OCI-LY3 (cell line): ENCODE measurements around the gene PPP5C.

ENCODE experiments used
- H2AFZ ChIP-seq: fragments of 200-600, 300-600 bp; shearing (Covaris generic); 2 replicates; pipeline ENCODE4 v1.6.0; 2014; ENCODE audit warnings: antibody characterized with exemption, low read depth, low read length
- H3K27ac ChIP-seq: fragments of 200-600, 300-600 bp; sonication (generic); 2 replicates; pipeline ENCODE4 v1.5.1; 2014; ENCODE audit warnings: mild to moderate bottlenecking, low read length, moderate library complexity, mixed read lengths
- H3K27me3 ChIP-seq: fragments of 200-600, 300-600 bp; sonication (generic); 2 replicates; pipeline ENCODE4 v1.6.1; 2014; ENCODE audit warnings: low read depth, low read length, mixed read lengths
- H3K36me3 ChIP-seq: fragments of 200-600, 300-600 bp; sonication (generic); replicated peaks from 2 replicates; pipeline ENCODE3; 2014; ENCODE audit warnings: low read depth, low read length, mixed read lengths
- H3K4me1 ChIP-seq: fragments of 300-600, 200-600 bp; sonication (generic); 2 replicates; pipeline ENCODE4 v1.6.1; 2014; ENCODE audit warnings: low read length, mixed read lengths
- H3K4me2 ChIP-seq: fragments of 200-600, 300-600 bp; sonication (generic); 2 replicates; pipeline ENCODE4 v1.6.1; 2014; ENCODE audit warnings: low read length, mixed read lengths
- H3K4me3 ChIP-seq: fragments of 300-600, 200-600 bp; sonication (generic); 2 replicates; pipeline ENCODE4 v1.5.1; 2014; ENCODE audit warnings: antibody characterized with exemption, mild to moderate bottlenecking, low read length, moderate library complexity
- H3K79me2 ChIP-seq: fragments of 300-600, 200-600 bp; shearing (Covaris generic); 2 replicates; pipeline ENCODE4 v1.6.1; 2014; ENCODE audit warnings: mild to moderate bottlenecking, low read length, mixed read lengths
- H3K9ac ChIP-seq: fragments of 300-600, 200-600 bp; shearing (Covaris generic); 2 replicates; pipeline ENCODE4 v1.6.0; 2014; ENCODE audit warnings: mild to moderate bottlenecking, low read length, moderate library complexity
- H3K9me3 ChIP-seq: fragments of 200-600, 300-600 bp; shearing (Covaris generic); 2 replicates; pipeline ENCODE4 v1.6.1; 2014; ENCODE audit warnings: low read length, mixed read lengths; ENCODE audit not compliant: insufficient read depth
- H4K20me1 ChIP-seq: fragments of 200-600, 300-600 bp; sonication (generic); 2 replicates; pipeline ENCODE4 v1.6.1; 2016; ENCODE audit warnings: low read length, mixed read lengths; ENCODE audit not compliant: insufficient read depth
- CTCF ChIP-seq: fragments of 200-600, 300-600 bp; sonication (generic); IDR thresholded peaks from 2 replicates; pipeline ENCODE4 v1.5.1; 2014; ENCODE audit warnings: antibody characterized with exemption, low read length, low read depth
- EZH2phosphoT487 ChIP-seq: fragments of 200-600 bp; shearing (Covaris generic); IDR thresholded peaks from 2 replicates; pipeline ENCODE4 v1.6.1; 2018; ENCODE audit warnings: antibody characterized with exemption, mixed run types, low read depth

PPP5C gene

GRCh38 chr19:46349311-46349993 is 2.6 kb downstream of the PPP5C start:
- Histone ChIP-seq H3K4me2 (peak overlapping the region; percentile 90), H3K9ac (peak overlapping the region; percentile 47; the same call in 1 of the 2 replicates), H3K4me3 (peak overlapping the region; percentile 66), H4K20me1 (no peaks in the 10 kb centered on the region; the same call in 1 of the 2 replicates), H3K36me3 (peaks cover 35% of the 10 kb centered on the region), H3K79me2 (peaks cover 73% of the 10 kb centered on the region), H3K27me3 (no peaks in the 10 kb centered on the region), H2AFZ (no peak overlapping the region), H3K27ac (peak overlapping the region; percentile 67), H3K9me3 (no peaks in the 10 kb centered on the region), H3K4me1 (peaks cover 47% of the 10 kb centered on the region)
- TF ChIP-seq EZH2phosphoT487 (no peak), CTCF (no peak)

- Histone ChIP-seq H3K79me2 (peaks cover 81% of the 10 kb centered on the region), H2AFZ (no peak overlapping the region), H3K9ac (peak overlapping the region; percentile 47), H3K27me3 (no peaks in the 10 kb centered on the region), H3K27ac (peak overlapping the region; percentile 67), H3K4me2 (peak overlapping the region; percentile 90), H4K20me1 (no peaks in the 10 kb centered on the region; the same call in 1 of the 2 replicates), H3K4me1 (peaks cover 54% of the 10 kb centered on the region), H3K4me3 (peak overlapping the region; percentile 66), H3K36me3 (peaks cover 41% of the 10 kb centered on the region), H3K9me3 (no peaks in the 10 kb centered on the region)
- TF ChIP-seq CTCF = no peak
- TF ChIP-seq EZH2phosphoT487 = no peak
These were observed 3.3 kb downstream of the PPP5C start for GRCh38 chr19:46350029-46350757.

GRCh38 chr19:46350758-46351159 is 3.9 kb downstream of the PPP5C start:
- Histone ChIP-seq H3K27ac (peak overlapping the region; percentile 67), H3K4me3 (peak overlapping the region; percentile 66), H4K20me1 (peaks cover 5% of the 10 kb centered on the region), H3K9me3 (no peaks in the 10 kb centered on the region), H3K4me1 (peaks cover 60% of the 10 kb centered on the region), H3K4me2 (peak overlapping the region; percentile 90), H3K36me3 (peaks cover 46% of the 10 kb centered on the region), H3K79me2 (peaks cover 86% of the 10 kb centered on the region), H3K27me3 (no peaks in the 10 kb centered on the region), H2AFZ (no peak overlapping the region), H3K9ac (peak overlapping the region; percentile 47)
- TF ChIP-seq EZH2phosphoT487 (no peak), CTCF (no peak)
